Hematopoietic multipotent progenitor cell treated with erythropoietin and hydrocortisone succinate and interleukin-3 and kit ligand, for 15 days (in vitro differentiated cells): ENCODE data around the gene FRYL.

Source experiments
- DNase-seq: peaks from one replicate; pipeline ENCODE4 v3.0.0-alpha.2; 2015; ENCODE audit warnings: low spot score

The FRYL gene

DNA sequence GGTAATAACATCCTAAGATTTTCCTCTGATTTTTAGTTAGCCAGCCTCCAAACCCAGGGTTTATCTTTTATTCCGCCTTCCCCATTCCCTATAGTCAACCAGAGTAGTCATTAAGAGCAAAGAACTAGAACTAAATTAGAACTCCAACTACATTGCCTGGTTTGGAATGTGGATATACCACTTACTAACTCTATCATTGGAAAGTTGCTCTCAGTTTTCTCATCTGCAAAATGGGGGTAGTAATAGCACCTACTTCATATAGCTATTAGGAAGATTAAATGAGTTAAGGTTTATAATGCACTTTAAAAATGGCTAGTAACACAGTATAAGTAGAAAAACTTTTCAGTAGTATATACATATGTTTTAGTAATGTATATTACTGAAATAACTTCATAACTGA, 226.4 kb downstream of the FRYL start:
- no peak for DNase-seq

DNA sequence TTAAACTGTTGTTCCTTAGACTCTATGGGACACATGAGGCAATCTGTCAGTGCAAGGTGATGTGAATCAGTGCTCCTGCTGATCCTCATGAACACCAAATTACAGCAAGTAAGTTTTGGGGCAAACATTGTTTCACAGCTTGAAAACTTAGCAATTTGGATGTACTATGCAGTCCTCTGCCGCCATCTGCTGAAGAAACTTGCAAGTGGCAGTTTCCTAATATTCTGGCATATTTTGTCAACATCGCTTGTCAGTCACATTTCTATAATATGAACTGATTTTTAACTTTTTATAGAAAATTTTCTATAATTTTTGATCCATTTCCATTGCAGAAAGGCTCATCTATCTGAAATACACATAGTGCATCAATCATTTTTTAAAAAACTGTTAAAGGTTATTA, 233.7 kb downstream of the FRYL start:
- peak; percentile 44 for DNase-seq

DNA sequence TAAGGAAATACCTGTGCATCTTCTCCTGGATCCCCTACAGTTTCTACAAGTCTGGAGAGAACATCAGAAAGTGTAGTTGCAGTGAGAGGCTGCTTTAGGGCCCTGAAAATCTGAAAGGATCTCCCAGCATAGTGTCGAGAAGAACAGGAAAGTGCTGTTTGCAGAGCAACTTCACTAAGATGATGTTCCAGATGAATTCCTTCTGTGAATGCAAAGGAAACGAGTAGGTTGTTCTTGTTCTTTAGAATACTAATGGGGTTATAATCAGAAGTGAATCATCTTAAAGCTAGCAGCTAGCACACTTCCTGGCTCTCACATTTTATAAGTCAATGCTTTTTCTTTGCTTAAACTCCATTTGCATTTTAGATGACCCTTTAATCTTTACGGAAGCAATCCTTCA, 236.3 kb downstream of the FRYL start:
- no peak for DNase-seq

- DNase-seq: no peak
Measured at GRCh38 chr4:48542888-48543287, 237.2 kb downstream of the FRYL start.

GRCh38 chr4:48539597-48539996, 240.5 kb downstream of the FRYL start:
- no peak for DNase-seq

DNA sequence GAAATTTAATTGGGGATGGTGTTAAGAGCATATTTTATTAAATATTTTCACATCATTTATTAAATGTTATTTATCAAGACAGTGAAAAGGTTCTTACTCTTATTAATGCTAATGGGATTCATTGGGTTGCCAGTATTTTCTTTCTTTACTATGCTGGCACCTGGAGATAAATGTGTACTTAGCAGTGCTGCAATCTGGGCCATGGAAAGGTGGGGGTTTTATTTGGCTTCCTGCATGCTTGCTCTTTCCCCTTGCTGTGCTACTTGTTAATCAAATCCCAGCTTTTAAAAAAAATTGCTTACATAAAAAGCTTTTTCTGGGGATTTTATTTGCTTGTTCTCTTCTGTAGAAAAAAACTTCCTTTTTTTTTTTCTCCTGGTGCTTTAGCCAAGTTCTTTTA, 241.7 kb downstream of the FRYL start:
- DNase-seq: no peak

- DNase-seq: no peak
Measured at GRCh38 chr4:48526406-48526805, 253.7 kb downstream of the FRYL start.

- no peak for DNase-seq
Measured at GRCh38 chr4:48518143-48518542, 261.9 kb downstream of the FRYL start.

- no peak for DNase-seq
Measured at GRCh38 chr4:48509543-48509942, 270.5 kb downstream of the FRYL start.

DNA sequence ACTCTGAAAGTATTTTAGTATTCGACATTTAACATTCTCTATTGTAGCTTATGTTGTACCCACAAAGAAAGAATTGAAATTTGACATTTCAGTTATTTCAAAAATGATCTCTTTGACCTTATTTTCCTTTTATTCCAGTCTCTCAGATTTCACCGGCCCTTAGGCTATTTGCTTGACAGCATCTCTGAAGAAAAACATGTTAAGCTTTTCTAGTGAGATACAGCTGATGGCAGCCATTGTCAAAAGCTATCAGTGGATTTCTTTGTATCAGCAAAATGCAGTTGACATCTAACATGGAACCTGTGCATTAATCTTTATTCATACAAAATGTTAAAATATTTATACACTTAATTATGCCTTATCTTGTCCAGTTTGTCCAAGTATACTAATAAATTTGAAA, 273.4 kb downstream of the FRYL start:
- DNase-seq: no peak

DNA sequence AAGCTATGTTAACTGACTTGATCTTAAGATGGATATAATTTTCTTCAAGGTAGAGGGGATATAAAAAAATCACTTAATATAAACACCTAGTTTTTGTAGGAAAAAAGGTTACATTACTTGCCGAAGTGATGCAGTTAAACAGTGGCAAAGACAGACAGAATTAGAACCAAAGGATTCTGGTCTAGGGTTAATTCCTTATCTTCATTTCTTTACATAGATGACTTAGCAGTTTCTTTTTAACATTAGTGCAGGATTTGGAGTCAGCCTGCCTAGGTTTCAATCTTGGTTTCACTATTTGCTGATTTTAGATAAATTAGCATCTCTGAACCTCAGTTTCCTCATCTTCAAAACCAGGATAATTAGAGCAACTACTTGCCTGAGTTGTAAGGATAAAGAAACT, 275.7 kb downstream of the FRYL start:
- DNase-seq: peak; percentile 41

GRCh38 chr4:48504026-48504330, 276.1 kb downstream of the FRYL start:
- DNase-seq: no peak

DNA sequence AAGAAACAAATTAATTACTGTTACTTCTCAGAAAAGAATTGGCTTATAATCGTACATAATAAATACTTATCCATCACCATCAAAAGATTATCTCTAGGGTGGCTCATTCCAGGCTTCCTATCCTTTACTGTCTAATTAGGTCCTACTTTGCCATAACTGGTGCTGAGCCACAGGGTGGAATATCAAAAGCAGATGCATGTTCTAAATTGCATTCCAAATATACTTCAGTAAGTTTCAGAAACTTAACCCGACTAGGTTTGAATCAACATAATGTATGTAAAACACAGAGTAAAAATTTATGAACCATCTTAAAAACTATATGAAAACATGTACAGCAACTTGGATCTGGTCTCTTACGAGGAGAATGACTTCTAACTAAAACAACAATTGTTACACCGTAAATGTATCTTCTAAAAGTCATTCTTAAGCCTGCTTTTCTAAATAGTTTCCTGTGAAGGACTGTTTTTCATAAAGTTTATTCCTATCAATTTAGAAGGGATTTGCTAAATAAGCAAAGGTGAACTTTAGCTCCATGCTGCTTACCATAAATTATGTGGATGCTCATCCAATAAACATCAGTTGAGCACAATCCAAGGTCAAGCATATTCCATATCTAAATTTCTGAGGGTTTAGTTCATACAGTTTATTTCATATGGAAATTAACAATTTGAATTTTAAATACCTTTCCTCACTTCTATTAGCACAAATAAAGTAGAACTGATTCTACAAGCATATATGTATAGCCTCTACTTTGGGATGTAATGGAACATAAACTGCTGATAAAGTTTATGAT, 276.6 kb downstream of the FRYL start:
- no peak for DNase-seq

- DNase-seq: no peak
Measured at GRCh38 chr4:48499551-48500066, 280.5 kb downstream of the FRYL start.

DNA sequence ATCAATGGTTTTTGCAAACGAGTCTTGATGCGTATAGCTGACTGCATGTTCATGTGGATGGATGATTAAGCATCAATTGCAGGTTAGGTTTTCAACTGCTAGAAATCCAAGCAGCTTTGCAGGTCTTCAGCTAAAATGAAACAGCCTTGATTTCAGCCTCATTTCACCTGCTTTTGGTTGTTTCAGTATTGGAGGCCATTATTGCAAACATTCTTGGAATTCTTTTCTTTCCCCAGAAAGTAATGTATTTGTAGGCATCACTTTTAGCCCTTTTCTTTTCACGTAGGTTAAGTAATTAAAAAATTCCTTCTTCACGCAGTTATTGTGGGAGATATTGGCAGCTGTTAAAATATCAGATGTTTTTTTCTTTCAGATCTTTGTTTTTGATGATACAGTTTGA, 281.2 kb downstream of the FRYL start:
- no peak for DNase-seq

DNA sequence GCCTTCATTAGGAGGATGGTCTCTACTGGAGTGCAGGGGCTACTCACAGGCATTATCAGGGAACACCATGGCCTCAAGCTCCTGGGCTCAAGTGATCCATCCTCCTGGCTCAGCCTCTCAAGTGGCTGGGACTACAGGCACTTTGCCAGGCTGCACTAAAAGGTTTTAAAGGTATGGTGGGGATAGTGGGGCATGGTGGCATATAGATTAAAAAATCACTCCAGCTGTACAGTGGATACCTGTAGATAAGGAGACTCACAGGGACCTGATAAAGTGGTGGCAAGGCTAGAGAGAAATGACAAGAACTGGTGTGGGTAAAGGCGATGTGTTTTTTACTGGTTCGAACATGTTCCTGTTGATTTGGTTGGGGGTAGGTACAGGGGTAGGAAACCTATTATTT, 284.1 kb downstream of the FRYL start:
- DNase-seq: peak; percentile 51

DNA sequence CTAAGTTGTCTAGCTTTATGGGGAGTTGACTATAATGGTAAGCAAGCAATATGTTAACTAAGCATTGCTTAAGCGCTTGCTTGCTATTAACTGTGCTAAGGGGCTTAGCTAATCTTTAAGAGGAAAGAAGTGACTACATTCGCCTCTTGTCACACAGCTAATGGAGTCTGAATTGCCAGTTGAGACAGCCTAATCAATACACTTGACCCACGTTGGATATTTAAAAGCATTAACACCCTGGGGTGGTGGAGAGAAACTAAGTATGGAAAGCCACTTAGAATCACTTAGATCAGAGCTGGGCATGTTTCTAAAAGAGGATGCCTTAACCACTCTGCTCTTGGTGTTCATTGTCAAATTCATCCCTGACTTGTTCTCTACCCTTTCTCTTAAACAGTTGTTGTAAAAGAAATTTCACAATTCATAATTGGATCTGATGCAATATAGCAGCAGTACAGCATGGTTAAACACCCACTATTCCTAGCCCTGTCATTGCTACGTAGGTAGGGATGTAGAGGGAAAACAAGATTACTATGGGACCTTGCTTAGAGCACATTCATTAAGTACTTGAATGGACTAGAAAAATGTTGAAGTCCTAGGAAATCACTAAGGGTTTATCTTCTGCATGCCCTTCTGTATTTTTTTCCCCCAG, 286.5 kb downstream of the FRYL start:
- no peak for DNase-seq

GRCh38 chr4:48491514-48492176, 288.4 kb downstream of the FRYL start:
- no peak for DNase-seq

GRCh38 chr4:48490680-48491513, 289.2 kb downstream of the FRYL start:
- no peak for DNase-seq

DNA sequence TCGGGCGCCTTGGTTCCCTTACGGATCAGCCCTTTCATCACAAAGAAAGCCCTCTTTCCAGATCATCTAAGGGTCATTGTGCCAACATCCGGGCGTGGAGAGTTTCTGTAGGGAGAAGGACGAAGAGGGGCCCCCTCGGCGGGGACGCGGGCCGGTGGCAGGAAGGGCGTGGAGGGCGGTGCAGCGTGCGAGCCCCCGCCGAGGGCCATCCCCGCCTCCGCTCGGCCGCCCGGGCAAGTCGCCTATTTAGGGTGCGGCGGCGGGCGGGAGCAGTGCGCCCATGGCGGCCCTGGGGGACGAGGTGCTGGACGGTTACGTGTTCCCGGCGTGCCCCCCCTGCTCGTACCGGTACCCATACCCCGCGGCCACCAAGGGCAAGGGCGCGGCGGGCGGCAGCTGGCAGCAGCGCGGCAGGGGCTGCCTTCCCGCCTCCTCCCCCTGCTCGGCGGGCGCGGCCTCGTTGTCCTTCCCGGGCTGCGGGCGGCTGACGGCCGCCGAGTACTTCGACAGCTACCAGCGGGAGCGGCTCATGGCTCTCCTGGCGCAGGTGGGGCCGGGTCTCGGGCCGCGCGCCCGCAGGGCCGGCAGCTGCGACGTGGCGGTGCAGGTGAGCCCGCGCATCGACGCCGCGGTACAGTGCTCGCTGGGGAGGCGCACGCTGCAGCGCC, 289.9 kb downstream of the FRYL start, which contains the start of gene ZAR1:
Gene ZAR1, plus strand, starts transcription at position 241 of the 668 bp plus-strand sequence. Its CDS starts 40 bp downstream, at position 281.
- no peak for DNase-seq

- DNase-seq: no peak
Measured at GRCh38 chr4:48489683-48490011, 290.4 kb downstream of the FRYL start.
